Fibroblast of lung (primary cell): Measurements from ENCODE around the gene SNAI3. TPM values are rescaled to one million over a fixed set of nuclear protein-coding genes. Genes with fewer than 3 reads are reported as not detected.

Experiments used
- DNase-seq, 2 donors: peaks; one replicate each; pipeline versions ENCODE4 v3.0.0 to v3.0.0-alpha.2; 2010; ENCODE audit warnings: low read depth in 2 of 2
- H2AFZ ChIP-seq: 2 replicates; pipeline ENCODE4 v1.5.1; 2012; ENCODE audit warnings: low read length, control low read depth, inconsistent platforms
- H3K27ac ChIP-seq: 2 replicates; pipeline ENCODE4 v1.5.1; 2011; ENCODE audit warnings: low read length, control low read depth; ENCODE audit not compliant: insufficient read depth
- H3K27me3 ChIP-seq: 2 replicates; pipeline ENCODE4 v1.5.1; 2011; ENCODE audit warnings: mild to moderate bottlenecking, low read length; ENCODE audit not compliant: control insufficient read depth, insufficient read depth
- H3K36me3 ChIP-seq: 2 replicates; pipeline ENCODE4 v1.5.1; 2011; ENCODE audit warnings: low read length; ENCODE audit not compliant: control insufficient read depth, insufficient read depth
- H3K4me1 ChIP-seq: 2 replicates; pipeline ENCODE4 v1.5.1; 2011; ENCODE audit warnings: low read length; ENCODE audit not compliant: control insufficient read depth, insufficient read depth; ENCODE audit errors: extremely low read depth
- H3K4me2 ChIP-seq: 2 replicates; pipeline ENCODE4 v1.5.1; 2011; ENCODE audit warnings: low read length, control low read depth; ENCODE audit not compliant: insufficient read depth; ENCODE audit errors: extremely low read depth
- H3K4me3 ChIP-seq, 4 experiments: fragments of 200-600 bp in 1 of 4; sonication (generic) in 1 of 4; replicated peaks in 1 of 4; 2 replicates each; pipeline ENCODE4 v1.5.1; 2011 to 2016; ENCODE audit warnings: low read length in 4 of 4, low read depth in 3 of 4, mild to moderate bottlenecking in 3 of 4, control low read depth in 2 of 4, inconsistent platforms in 1 of 4, mixed read lengths in 1 of 4; ENCODE audit not compliant: insufficient read depth in 1 of 4; ENCODE audit errors: control extremely low read depth in 1 of 4
- H3K79me2 ChIP-seq: 2 replicates; pipeline ENCODE4 v1.5.1; 2012; ENCODE audit warnings: mild to moderate bottlenecking, low read length, inconsistent platforms; ENCODE audit not compliant: control insufficient read depth, insufficient read depth
- H3K9ac ChIP-seq: 2 replicates; pipeline ENCODE4 v1.5.1; 2011; ENCODE audit warnings: mild to moderate bottlenecking, low read length, control low read depth; ENCODE audit not compliant: insufficient read depth
- H3K9me3 ChIP-seq: 2 replicates; pipeline ENCODE4 v1.5.1; 2012; ENCODE audit warnings: low read depth, low read length; ENCODE audit not compliant: control insufficient read depth, insufficient read depth
- H4K20me1 ChIP-seq: 2 replicates; pipeline ENCODE4 v1.5.1; 2011; ENCODE audit warnings: low read length; ENCODE audit not compliant: control insufficient read depth, insufficient read depth; ENCODE audit errors: extremely low read depth
- EZH2 ChIP-seq: IDR thresholded peaks from 2 replicates; pipeline ENCODE4 v1.5.1; 2012; ENCODE audit warnings: low read length, control low read depth, mild to moderate bottlenecking; ENCODE audit errors: missing control alignments
- polyA plus RNA-seq, 2 donors: library from polyadenylated mRNA; depleted of rRNA in 1 of 2; stranded (reverse) in 1 of 2; unstranded in 1 of 2; fragments of >200 nt; gene quantifications; 2 replicates each; pipeline ENCODE4 v1.2.1, GENCODE V29; 2011 to 2012; ENCODE audit warnings: missing spikeins in 1 of 2
- total RNA-seq: library from RNA; depleted of rRNA; stranded (reverse); fragments of >200 nt; gene quantifications from 2 replicates; pipeline ENCODE4 v1.2.1, GENCODE V29; 2014
- TF ChIP-seq, protein P1 (sequence below), 2 donors: IDR thresholded peaks in 1 of 2; conservative IDR thresholded peaks in 1 of 2; 1 replicate in 1 of 2; 2 replicates in 1 of 2; pipeline ENCODE4 v1.5.1; 2011 to 2012; ENCODE audit warnings: low read length in 2 of 2, control low read depth in 1 of 2, inconsistent platforms in 1 of 2, low read depth in 1 of 2, mild to moderate bottlenecking in 1 of 2

The SNAI3 gene
- total and polyA plus RNA-seq, 2 donors (not counting 1 experiment from before 2014, with no cell fraction given), result 0.17 TPM; not detected in 1

DNA sequence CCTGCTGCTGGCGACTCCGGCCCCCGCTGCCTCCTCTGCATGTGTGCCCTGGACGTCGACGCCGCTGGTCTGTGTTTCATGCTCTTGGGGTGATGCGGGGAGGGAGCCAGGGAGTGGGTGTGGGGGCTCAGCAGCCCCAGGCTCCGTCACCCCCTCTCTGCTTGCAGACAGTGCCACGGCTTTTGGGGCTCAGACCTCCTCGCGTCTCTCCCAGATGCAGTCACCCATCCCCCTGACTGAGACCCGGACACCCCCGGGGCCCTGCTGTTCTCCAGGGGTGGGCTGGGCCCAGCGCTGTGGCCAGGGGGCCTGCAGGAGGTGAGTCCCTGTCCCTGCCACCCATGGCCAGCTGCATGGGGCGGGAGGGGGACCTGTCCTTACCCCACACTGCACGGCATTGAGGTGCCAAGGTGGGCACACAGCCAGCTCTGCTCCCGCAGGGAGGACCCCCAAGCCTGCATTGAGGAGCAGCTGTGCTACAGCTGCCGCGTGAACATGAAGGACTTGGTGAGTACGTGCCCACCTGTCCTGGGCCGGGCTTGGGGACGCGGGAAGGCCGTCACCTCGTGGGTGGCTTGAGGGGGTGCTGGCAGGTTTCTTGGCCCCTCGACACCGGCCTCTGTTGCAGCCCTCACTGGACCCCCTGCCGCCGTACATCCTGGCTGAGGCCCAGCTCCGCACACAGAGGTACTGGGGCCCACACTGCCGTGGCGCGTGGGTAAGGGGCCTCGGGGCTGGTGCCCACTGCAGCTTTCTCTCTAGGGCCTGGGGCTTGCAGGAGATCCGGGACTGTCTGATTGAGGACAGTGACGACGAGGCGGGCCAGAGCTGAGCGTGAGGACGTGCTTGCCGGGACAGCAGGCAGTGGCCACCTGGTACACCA is 28.4 kb upstream of the SNAI3 start:
- Histone ChIP-seq H3K4me3 (no peak overlapping the region), H3K4me1 (no peaks in the 10 kb centered on the region), H3K27ac (no peak overlapping the region), H4K20me1 (no peaks in the 10 kb centered on the region), H3K4me2 (no peak overlapping the region), H3K79me2 (peaks cover 3% of the 10 kb centered on the region), H2AFZ (no peak overlapping the region), H3K27me3 (no peaks in the 10 kb centered on the region), H3K9ac (no peak overlapping the region), H3K36me3 (peaks cover 43% of the 10 kb centered on the region), H3K9me3 (no peaks in the 10 kb centered on the region)
- DNase-seq, result no peak
- no peak for TF ChIP-seq EZH2
- TF ChIP-seq, protein P1, sequence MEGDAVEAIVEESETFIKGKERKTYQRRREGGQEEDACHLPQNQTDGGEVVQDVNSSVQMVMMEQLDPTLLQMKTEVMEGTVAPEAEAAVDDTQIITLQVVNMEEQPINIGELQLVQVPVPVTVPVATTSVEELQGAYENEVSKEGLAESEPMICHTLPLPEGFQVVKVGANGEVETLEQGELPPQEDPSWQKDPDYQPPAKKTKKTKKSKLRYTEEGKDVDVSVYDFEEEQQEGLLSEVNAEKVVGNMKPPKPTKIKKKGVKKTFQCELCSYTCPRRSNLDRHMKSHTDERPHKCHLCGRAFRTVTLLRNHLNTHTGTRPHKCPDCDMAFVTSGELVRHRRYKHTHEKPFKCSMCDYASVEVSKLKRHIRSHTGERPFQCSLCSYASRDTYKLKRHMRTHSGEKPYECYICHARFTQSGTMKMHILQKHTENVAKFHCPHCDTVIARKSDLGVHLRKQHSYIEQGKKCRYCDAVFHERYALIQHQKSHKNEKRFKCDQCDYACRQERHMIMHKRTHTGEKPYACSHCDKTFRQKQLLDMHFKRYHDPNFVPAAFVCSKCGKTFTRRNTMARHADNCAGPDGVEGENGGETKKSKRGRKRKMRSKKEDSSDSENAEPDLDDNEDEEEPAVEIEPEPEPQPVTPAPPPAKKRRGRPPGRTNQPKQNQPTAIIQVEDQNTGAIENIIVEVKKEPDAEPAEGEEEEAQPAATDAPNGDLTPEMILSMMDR (conservative IDR thresholded peaks at IDR 0.05 in 1 of 2, IDR thresholded peaks at IDR 0.05 in 1 of 2; ENCODE audit: low read depth in 1 of 2, low read length in 2 of 2), result no peak

DNA sequence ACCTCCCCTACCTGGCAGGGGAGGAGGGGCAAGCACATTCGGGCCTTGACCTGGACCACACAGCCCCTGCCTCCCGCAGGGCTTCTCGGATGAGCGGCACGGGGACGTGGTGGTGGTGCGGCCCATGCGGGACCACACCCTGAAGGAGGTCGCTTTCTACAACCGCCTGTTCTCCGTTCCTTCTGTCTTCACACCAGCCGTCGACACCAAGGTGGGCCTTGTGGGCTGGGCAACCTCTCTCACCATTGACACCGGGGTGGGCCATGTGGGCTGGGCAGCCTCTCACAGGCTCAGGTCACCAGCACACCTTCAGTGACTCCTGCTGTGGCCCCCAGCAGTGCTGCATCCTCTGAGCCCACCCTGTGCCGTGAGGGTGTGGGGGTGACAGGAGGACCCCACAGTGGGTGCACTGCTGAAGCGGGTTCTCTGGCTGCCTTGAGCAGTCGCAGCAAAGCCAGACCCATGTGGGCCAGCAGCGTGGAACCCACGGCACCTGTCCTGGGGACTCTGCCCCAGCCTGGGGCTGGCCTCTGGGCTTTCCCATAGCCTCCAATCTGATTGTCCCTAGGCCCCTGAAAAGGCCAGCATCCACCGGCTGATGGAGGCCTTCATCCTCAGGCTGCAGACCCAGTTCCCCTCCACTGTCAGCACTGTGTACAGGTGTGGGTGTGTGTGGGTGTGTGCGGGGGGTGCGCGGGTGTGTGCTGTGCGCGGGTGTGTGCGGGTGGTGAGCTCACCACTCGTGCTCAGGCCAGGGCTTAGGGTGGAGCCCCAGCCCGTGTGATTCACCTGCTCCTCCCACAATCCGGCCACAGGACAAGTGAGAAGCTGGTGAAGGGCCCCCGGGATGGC is 27.5 kb upstream of the SNAI3 start:
- no peak for TF ChIP-seq EZH2
- TF ChIP-seq, protein P1 (conservative IDR thresholded peaks at IDR 0.05 in 1 of 2, IDR thresholded peaks at IDR 0.05 in 1 of 2; ENCODE audit: low read depth in 1 of 2, low read length in 2 of 2), result no peak
- Histone ChIP-seq H3K36me3 (peaks cover 37% of the 10 kb centered on the region), H4K20me1 (no peaks in the 10 kb centered on the region), H3K9ac (no peak overlapping the region), H3K27ac (no peak overlapping the region), H3K79me2 (peaks cover 7% of the 10 kb centered on the region), H3K4me1 (no peaks in the 10 kb centered on the region), H3K4me2 (no peak overlapping the region), H3K4me3 (no peak overlapping the region), H3K9me3 (no peaks in the 10 kb centered on the region), H2AFZ (no peak overlapping the region), H3K27me3 (no peaks in the 10 kb centered on the region)
- peak; percentile 28 to 33 for DNase-seq

DNA sequence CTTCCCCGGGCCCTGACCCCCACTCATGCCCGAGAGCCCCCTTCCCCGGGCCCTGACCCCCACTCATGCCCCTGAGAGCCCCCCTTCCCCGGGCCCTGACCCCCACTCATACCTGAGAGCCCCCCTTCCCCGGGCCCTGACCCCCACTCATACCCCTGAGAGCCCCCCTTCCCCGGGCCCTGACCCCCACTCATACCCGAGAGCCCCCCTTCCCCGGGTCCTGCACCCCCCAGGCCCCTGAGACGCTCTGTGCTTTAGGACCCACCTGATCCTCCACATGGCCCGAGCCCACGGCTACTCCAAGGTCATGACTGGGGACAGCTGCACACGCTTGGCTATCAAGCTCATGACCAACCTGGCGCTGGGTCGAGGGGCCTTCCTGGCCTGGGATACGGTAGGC is 26.7 kb upstream of the SNAI3 start:
- Histone ChIP-seq H3K4me3 (no peak overlapping the region), H3K4me1 (no peaks in the 10 kb centered on the region), H3K27ac (no peak overlapping the region), H3K36me3 (peaks cover 35% of the 10 kb centered on the region), H3K79me2 (peaks cover 14% of the 10 kb centered on the region), H3K9ac (no peak overlapping the region), H3K4me2 (no peak overlapping the region), H4K20me1 (no peaks in the 10 kb centered on the region), H3K27me3 (no peaks in the 10 kb centered on the region), H3K9me3 (no peaks in the 10 kb centered on the region), H2AFZ (no peak overlapping the region)
- no peak for DNase-seq
- TF ChIP-seq EZH2, result no peak
- TF ChIP-seq, protein P1 (conservative IDR thresholded peaks at IDR 0.05 in 1 of 2, IDR thresholded peaks at IDR 0.05 in 1 of 2; ENCODE audit: low read depth in 1 of 2, low read length in 2 of 2), result no peak
